ENCODE measurements around the gene DDX10.

DNA sequence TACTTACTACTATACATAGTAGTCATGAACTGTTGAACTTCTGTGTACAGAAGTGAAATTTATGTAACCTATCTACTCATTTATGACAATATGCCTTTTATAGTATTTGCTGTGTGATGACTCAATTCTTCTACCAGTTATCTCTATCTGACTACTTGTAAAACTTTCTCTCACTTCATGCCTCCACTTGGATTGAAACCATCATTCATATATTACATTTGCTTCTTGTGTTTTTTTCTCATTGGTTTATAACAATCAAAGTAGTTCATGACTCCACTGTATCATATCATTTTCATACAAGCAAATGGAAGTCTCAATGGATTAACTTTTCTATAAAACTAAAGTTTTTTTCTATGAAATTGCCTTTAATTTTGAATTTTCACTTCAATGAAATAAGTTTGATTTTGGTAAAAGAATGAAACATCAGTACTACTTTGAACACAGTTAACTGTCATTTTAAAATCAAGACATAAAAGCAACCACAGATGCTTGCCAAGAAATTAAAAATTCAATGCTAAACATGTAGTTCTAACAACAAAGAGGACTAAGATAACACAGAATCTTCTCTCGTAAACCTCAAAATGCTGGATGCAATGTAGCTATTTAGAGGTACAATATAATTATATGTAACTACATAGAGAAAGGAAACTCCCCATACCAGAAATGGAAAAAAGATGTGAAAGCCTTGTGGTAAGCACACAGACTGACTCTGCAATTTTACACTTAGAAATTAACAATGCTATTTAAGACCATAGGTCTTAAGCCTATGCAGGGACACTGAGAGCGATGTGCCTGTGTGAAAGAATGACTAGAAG lies 43.7 kb upstream of the DDX10 start:
- no peak for TF ChIP-seq KLF1 (tag; IDR thresholded peaks at IDR 0.05)
- TF ChIP-seq, protein P1, sequence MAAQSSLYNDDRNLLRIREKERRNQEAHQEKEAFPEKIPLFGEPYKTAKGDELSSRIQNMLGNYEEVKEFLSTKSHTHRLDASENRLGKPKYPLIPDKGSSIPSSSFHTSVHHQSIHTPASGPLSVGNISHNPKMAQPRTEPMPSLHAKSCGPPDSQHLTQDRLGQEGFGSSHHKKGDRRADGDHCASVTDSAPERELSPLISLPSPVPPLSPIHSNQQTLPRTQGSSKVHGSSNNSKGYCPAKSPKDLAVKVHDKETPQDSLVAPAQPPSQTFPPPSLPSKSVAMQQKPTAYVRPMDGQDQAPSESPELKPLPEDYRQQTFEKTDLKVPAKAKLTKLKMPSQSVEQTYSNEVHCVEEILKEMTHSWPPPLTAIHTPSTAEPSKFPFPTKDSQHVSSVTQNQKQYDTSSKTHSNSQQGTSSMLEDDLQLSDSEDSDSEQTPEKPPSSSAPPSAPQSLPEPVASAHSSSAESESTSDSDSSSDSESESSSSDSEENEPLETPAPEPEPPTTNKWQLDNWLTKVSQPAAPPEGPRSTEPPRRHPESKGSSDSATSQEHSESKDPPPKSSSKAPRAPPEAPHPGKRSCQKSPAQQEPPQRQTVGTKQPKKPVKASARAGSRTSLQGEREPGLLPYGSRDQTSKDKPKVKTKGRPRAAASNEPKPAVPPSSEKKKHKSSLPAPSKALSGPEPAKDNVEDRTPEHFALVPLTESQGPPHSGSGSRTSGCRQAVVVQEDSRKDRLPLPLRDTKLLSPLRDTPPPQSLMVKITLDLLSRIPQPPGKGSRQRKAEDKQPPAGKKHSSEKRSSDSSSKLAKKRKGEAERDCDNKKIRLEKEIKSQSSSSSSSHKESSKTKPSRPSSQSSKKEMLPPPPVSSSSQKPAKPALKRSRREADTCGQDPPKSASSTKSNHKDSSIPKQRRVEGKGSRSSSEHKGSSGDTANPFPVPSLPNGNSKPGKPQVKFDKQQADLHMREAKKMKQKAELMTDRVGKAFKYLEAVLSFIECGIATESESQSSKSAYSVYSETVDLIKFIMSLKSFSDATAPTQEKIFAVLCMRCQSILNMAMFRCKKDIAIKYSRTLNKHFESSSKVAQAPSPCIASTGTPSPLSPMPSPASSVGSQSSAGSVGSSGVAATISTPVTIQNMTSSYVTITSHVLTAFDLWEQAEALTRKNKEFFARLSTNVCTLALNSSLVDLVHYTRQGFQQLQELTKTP (IDR thresholded peaks at IDR 0.05; ENCODE audit: low read depth in 1 of 2, partially characterized antibody in 2 of 2): no peak
- no peak for TF ChIP-seq TRIM28 (IDR thresholded peaks at IDR 0.05)
- TF ChIP-seq CHD4 (IDR thresholded peaks at IDR 0.05; ENCODE audit: insufficient read depth, insufficient replicate concordance, low read depth, low read length, poor library complexity, severe bottlenecking): no peak
- TF ChIP-seq, protein P2, sequence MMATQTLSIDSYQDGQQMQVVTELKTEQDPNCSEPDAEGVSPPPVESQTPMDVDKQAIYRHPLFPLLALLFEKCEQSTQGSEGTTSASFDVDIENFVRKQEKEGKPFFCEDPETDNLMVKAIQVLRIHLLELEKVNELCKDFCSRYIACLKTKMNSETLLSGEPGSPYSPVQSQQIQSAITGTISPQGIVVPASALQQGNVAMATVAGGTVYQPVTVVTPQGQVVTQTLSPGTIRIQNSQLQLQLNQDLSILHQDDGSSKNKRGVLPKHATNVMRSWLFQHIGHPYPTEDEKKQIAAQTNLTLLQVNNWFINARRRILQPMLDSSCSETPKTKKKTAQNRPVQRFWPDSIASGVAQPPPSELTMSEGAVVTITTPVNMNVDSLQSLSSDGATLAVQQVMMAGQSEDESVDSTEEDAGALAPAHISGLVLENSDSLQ (IDR thresholded peaks at IDR 0.05): no peak
- TF ChIP-seq HNRNPH1 (optimal IDR thresholded peaks at IDR 0.05; ENCODE audit: low read depth, low read length): no peak
- TF ChIP-seq ZNF766 (CRISPR knock-in tag; conservative IDR thresholded peaks at IDR 0.05): no peak
- no peak for TF ChIP-seq EP300 (IDR thresholded peaks at IDR 0.05; ENCODE audit: low read length)
- TF ChIP-seq JUN (IDR thresholded peaks at IDR 0.05; ENCODE audit: borderline replicate concordance, low read depth, low read length): no peak
- no peak for TF ChIP-seq JUN (CRISPR knock-in tag; IDR thresholded peaks at IDR 0.05; ENCODE audit: borderline replicate concordance)
